ENCODE results near the gene CLBA1. TPM values are rescaled to one million over a fixed set of nuclear protein-coding genes. Genes with fewer than 3 reads are reported as not detected.

The CLBA1 gene
- total RNA-seq, 4 donors from 2014 or later: 10.1 to 21.0 (median 12.8) TPM

DNA sequence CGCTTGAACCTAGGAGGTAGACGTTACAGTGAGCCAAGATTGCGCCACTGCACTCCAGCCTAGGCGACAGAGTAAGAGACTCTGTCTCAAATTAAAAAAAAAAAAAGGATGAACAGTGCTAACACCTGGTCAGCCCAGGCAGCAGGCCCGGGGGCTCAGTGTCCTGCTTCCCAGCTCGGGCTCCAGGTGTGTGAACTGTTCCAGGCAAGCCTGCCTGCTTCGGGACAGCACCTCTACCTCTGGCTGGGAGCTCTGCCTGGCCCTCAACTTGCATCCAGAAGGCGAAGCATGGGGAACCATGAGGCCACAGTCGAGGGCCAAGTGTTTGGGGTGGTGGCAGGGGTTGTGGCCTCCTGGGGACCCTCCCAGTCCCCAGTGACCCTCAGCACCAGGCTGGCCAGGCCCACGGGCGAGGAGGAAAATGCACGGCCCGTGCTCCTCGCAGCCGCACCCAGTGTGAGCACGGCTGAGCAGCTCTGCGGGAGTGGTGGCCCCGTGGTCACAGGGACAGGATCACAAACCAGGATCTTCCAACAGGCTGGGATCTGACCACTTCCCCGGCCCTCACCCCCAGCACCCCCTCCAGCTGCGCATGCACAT is 19.8 kb downstream of the CLBA1 start:
- TF ChIP-seq, protein P1, sequence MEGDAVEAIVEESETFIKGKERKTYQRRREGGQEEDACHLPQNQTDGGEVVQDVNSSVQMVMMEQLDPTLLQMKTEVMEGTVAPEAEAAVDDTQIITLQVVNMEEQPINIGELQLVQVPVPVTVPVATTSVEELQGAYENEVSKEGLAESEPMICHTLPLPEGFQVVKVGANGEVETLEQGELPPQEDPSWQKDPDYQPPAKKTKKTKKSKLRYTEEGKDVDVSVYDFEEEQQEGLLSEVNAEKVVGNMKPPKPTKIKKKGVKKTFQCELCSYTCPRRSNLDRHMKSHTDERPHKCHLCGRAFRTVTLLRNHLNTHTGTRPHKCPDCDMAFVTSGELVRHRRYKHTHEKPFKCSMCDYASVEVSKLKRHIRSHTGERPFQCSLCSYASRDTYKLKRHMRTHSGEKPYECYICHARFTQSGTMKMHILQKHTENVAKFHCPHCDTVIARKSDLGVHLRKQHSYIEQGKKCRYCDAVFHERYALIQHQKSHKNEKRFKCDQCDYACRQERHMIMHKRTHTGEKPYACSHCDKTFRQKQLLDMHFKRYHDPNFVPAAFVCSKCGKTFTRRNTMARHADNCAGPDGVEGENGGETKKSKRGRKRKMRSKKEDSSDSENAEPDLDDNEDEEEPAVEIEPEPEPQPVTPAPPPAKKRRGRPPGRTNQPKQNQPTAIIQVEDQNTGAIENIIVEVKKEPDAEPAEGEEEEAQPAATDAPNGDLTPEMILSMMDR (IDR thresholded peaks at IDR 0.05): no peak
- no peak for TF ChIP-seq POLR2A (IDR thresholded peaks at IDR 0.05)
- TF ChIP-seq EP300 (IDR thresholded peaks at IDR 0.05): no peak
- no peak overlapping the region for H3K27ac ChIP-seq
- H3K36me3 ChIP-seq: peaks cover 0 to 42% (median 0%) of the 10 kb centered on the region in 3 donors
- H3K4me3 ChIP-seq: no peak overlapping the region
- WGBS, 2 donors: 85 to 87% methylated on average over 12 to 16 of the region's 20 CpGs
- H3K27me3 ChIP-seq: no peaks in the 10 kb centered on the region
- DNase-seq (ENCODE audit: low spot score in 2 of 2): no peak
- H3K9me3 ChIP-seq: no peaks in the 10 kb centered on the region
- no peaks in the 10 kb centered on the region for H3K4me1 ChIP-seq

DNA sequence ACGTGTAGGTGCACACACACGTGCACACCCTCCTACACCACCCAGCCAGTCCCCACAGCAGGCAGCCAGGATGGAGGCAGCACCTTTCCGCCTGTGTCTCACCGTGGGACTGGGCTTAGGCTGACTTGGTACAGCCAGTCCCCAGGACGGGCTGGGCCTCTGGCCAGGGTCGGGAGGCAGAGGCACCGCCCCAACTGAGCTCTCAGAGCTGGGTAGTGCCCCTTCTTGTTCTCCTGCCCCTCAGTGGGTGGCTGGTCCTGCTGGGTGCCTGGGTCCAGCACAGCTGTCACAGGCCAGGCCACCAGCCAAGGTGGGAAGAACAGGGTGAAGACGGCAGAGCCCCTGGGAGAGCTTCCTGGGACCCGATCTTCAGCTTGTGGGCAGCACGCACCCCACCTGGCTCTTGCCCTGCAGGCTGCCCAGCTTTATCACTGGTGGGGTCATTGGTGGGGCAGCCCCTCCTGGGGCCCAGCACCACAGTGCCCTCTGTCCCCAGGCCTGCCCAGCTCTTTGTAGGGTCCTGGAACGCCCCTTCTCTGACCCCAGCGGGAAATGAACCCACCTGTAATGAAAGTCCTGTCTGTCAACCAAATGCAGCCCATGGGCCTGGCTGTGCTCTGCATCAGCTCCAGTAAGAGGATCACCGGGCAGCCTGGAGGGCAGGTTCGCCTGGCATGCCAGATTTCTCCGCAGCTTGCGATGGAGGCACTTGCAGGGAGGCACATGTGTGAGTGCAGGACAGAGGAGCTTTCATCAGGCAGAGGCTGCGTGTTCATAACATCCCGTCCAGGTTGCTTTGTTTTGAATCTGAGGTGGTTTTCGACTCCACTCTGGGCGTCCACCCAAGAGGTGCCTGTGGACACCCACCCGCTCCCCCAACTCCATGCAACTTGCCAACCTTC is 20.6 kb downstream of the CLBA1 start:
- H3K36me3 ChIP-seq: peaks cover 0 to 49% (median 0%) of the 10 kb centered on the region in 3 donors
- H3K27me3 ChIP-seq: no peaks in the 10 kb centered on the region
- WGBS, 2 donors: 87 to 90% methylated on average over 15 to 19 of the region's 21 CpGs
- H3K27ac ChIP-seq: no peak overlapping the region
- no peak for TF ChIP-seq POLR2A (IDR thresholded peaks at IDR 0.05)
- no peak for TF ChIP-seq EP300 (IDR thresholded peaks at IDR 0.05)
- TF ChIP-seq, protein P1 (IDR thresholded peaks at IDR 0.05): no peak
- no peaks in the 10 kb centered on the region for H3K9me3 ChIP-seq
- no peak overlapping the region for H3K4me3 ChIP-seq
- H3K4me1 ChIP-seq: no peaks in the 10 kb centered on the region
- no peak for DNase-seq (ENCODE audit: low spot score in 2 of 2)

DNA sequence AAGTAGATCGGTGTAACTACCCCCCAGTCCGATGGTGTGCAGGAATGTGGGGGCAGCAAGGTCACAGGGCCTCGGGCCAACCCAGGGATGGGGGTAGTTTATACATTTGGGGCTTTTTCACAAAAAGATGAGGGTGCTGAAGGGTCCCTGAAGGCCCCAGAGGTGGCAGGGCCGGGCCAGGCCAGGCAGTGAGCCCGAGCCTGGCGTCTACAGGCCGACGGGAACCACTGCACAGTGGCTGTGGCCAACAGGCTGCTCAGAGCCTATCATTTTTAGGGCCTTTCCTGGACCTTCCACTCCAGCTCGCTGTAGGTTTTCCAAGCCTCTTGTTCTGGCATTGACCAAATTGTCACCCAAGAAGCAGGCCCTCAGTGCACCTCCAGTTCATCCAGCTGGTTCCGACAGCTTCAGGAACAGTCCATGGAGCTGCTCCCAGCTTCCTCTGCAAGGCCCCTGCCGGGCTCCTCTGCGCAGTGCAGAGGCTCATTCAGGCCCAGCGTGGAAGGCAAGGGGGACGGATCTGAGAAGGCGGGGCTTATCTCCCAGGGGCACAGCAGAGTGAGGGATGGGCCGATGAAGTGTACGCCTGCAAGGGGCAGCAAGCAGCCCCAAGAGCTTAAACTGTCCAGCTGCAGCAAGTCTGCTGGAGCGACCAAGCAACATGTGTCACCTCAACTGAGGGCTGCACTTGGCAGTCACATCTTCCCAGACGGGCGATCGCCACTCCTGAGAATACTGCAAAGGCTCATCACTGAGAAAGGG is 21.4 kb downstream of the CLBA1 start:
- DNase-seq (ENCODE audit: low spot score in 2 of 2): no peak
- Histone ChIP-seq H3K4me3 (no peak overlapping the region), H3K36me3 (peaks cover 0 to 57% (median 0%) of the 10 kb centered on the region in 3 donors), H3K9me3 (no peaks in the 10 kb centered on the region), H3K27ac (no peak overlapping the region), H3K27me3 (no peaks in the 10 kb centered on the region), H3K4me1 (no peaks in the 10 kb centered on the region)
- TF ChIP-seq POLR2A (IDR thresholded peaks at IDR 0.05) (no peak), EP300 (IDR thresholded peaks at IDR 0.05) (no peak)
- TF ChIP-seq, protein P1 (IDR thresholded peaks at IDR 0.05): no peak
- 72 to 75% methylated on average over 20 to 21 of the region's 21 CpGs for WGBS, 2 donors

DNA sequence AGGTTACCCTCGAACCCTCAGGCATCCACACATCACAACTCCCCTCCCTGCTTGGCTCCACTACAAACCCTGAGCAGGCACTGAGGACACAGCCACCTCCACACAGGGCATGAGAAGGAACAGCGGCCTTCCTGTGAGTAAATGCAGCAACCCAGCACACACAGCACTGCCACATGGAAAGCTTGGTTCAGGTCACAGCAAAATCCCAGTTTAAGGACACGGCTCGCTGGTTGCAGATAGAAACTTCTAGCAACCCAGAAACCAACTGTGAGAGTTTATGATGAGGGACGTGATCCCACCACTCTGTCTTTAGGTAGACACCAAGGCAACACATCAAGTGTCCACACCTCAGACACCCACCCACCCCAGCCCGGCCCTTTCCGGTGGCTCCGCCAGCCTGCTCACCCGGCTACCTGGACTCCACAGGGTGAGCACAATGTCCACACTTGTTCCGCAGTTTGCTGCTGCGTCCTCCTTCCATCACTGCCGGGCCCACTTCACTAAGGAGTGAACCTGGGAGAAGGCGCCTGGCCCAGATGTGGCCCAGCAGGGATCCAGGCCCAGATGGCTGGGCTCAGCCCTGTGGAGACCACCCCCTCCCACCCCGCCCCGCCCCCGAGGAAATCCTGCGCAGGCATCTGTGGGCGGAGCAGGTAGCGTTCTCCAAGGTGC is 22.1 kb downstream of the CLBA1 start:
- no peak for DNase-seq (ENCODE audit: low spot score in 2 of 2)
- no peak overlapping the region for H3K4me3 ChIP-seq
- peaks cover 0 to 57% (median 0%) of the 10 kb centered on the region in 3 donors for H3K36me3 ChIP-seq
- H3K27ac ChIP-seq: no peak overlapping the region
- H3K4me1 ChIP-seq: no peaks in the 10 kb centered on the region
- TF ChIP-seq, protein P1 (IDR thresholded peaks at IDR 0.05): no peak
- TF ChIP-seq EP300 (IDR thresholded peaks at IDR 0.05): no peak
- no peak for TF ChIP-seq POLR2A (IDR thresholded peaks at IDR 0.05)
- H3K9me3 ChIP-seq: no peaks in the 10 kb centered on the region
- H3K27me3 ChIP-seq: no peaks in the 10 kb centered on the region
- WGBS, 2 donors: 89 to 96% methylated on average over 13 of the region's 19 CpGs
